ENCODE results near the gene ANKS1B.
"Not testable (repeated sequence)": the region's sequence is repeated elsewhere in the genome, so short reads cannot be mapped to it uniquely, and the experiment has no call there.

Gene ANKS1B

DNA sequence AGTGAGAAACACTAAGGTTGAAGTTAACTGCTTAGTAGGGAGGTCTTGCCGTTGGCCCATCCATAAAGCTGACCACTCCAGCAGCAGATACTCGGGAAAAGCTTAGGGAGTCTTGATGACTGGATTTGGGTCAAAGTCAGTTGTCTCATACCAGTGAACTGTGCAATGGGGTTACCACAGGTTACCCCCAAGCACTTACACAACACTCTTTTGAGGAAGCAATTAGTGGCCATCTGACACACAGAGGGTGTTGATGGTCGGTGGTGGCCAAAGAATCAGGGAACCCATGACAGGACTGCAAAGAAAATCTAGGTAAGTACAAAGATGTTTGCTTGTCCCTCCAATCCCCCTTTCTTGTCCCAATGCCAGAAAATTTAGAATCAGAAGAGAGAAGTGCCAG is 929.4 kb downstream of the ANKS1B start:
- no peak for DNase-seq (ENCODE audit: low read depth)

DNA sequence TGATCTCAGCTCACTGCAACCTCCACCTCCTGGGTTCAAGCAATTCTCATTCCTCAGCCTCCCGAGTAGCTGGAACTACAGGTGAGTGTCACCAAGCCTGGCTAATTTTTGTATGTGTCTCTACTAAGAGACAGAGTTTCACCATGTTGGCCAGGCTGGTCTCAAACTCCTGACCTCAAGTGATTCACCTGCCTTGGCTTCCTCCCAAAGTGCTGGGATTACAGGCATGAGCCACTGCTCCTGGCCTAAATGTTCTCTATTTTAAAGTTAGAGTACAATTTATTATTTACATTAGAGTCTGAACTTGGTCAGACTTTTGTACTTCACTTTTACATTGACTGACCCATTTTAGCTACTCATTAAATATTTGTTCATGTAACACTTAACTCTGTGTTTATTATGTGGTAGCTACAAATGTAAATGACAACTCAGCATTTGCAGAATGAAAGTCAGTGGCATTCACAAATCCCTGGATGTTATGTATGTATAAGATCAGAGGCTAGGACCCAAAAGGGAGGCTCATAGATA is 930.1 kb downstream of the ANKS1B start:
- no peak for DNase-seq (ENCODE audit: low read depth)

DNA sequence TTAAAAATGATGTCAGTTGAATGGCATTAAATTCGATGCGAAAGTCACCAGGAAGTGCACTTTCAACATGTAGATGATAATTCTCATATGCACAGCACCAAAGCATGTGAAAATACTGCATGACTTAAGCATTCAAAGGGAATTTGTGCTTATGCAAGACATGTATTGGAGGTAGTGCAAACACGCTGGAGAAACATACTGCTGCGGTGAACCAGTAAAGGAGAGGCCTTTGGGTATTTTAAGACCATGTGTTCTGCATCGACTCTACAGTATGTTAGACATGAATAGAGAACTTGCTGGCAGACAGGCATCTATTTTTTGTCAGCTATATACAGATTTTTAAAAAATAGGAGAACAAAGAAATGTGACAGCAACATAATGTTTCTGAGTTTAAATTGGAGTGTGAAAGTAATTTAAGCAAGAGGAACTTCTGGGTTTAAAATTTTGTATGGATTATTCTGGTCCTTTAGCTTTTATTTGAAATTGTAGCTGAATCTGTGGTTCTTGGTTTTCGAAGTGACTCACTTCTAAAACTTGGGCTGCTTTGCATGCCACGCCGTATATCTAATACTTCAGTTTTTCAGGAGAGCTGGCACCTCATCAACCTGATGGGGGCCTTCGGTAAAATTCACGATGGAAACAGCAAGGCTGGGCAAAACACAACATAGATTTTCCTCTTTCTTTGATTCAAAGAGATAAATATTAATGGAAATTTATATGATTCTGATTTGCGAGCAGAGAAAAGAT is 930.9 kb downstream of the ANKS1B start:
- DNase-seq (ENCODE audit: low read depth): no peak

DNA sequence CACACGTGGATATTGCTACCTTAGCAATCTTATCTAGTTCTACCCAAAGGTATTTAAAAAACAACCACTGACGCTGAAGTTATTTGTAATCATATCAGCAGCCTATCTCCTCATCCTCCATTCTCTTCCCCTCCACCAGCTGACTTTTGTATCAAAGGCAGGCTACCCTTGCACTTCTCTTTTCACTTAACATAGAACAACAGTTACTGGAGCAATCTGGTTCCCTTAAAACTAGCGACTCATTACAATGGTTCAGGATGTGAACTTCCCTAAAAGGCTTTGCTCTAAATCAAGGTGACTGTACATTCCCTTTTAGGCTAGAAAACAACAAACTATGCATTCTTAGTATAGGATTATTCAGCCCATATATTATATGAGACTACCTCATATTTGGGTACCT is 935.0 kb downstream of the ANKS1B start:
- no peak for DNase-seq (ENCODE audit: low read depth)

GRCh38 chr12:99045158-99045557 is 939.6 kb downstream of the ANKS1B start:
- no peak for DNase-seq (ENCODE audit: low read depth)

GRCh38 chr12:99043319-99043914 is 941.3 kb downstream of the ANKS1B start:
- no peak for DNase-seq (ENCODE audit: low read depth)

GRCh38 chr12:99042226-99042625 is 942.5 kb downstream of the ANKS1B start:
- no peak for DNase-seq (ENCODE audit: low read depth)

GRCh38 chr12:99039367-99040120 is 945.2 kb downstream of the ANKS1B start:
- DNase-seq (ENCODE audit: low read depth): no peak

DNA sequence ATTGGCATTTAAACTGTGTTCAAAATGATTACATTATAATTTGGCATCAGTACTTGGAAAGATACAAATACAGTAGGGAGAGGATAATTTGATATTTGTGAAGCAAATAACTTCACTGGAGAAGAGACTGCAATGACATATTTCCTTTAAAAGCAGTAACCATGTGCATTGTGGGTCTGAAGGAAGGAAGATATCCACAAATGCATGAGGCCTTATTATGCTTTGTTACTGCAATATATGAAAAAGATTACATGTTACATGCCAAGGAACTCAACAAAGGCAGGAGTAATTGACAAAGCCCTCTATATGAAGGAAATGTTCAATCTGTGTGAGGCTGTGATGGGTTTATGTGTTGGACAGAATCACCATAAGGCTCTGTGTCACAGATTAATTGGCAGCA is 948.2 kb downstream of the ANKS1B start:
- DNase-seq (ENCODE audit: low read depth): no peak

- DNase-seq (ENCODE audit: low read depth): no peak
Measured at GRCh38 chr12:99035803-99036202, 948.9 kb downstream of the ANKS1B start.

DNA sequence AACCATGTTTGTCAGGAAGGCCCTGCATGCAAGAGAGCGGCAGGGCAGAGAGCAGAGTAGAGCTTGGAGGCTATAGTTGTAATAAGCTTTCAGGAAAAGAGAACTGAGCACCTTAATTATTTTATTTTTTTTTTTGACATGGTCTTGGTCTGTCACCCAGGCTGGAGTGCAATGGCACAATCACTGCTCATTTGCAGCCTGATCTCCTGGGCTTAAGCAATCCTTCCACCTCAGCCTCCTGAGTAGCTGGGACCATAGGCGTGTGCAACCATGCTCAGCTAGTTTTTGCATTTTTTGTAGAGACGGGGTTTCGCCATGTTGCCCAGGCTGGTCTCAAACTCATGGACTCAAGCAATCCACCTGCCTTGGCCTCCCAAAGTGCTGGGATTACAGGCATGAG is 950.5 kb downstream of the ANKS1B start:
- DNase-seq (ENCODE audit: low read depth): not testable (repeated sequence)

GRCh38 chr12:99029511-99030271 is 955.0 kb downstream of the ANKS1B start:
- no peak for DNase-seq (ENCODE audit: low read depth)

DNA sequence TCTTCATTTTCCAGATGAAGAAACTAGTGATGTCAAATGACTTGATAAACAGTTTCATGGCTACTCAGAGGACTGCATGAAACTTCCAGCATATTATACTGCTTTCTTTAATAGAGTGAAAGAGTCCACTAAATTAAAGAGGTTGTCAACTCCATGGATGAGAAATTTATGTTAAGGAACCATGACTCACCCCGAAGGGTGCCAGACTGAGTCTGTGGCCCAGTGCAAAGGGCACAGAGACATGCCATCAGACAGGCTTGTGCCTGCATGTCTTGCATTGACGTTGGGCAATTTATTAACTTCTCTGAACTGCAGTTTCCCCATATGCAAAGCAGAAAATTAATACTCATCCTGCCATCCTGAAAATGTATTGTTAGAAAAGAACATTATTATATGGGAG is 957.3 kb downstream of the ANKS1B start:
- DNase-seq (ENCODE audit: low read depth): no peak

DNA sequence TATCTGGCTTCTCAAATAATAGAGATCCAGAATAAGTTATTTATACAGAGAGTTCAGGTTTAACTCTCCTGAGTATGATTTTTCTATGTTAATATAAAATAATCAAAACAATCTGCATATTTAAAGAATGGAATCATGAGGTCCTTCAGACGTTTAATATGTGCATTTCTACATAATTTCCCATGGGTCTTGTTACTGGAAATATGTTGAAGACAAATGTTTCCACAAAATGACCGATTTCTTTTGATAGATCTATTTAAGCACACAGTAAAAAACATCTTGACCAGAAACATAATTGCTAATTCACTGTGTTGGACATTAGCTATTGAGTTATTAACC is 957.7 kb downstream of the ANKS1B start:
- no peak for DNase-seq (ENCODE audit: low read depth)

GRCh38 chr12:99026332-99027054 is 958.2 kb downstream of the ANKS1B start:
- DNase-seq (ENCODE audit: low read depth): no peak

DNA sequence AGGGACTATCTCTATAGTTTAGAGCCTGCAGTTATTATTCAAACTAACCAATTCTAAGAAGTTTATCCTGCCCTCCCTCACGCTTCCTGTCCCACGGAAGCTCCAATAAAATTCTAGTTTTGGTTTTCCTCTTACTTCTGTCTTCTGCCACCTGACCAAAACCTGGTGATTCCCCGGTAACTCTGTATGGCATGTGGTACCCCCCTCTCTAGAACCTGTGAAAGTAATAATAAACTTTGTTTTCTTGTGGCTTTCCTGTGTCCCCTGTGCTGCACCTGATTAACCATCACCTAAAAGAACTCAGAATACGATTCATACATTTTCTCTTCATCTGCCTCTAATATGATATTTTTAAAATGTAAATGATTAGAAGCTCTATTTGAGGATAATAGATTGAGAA is 959.9 kb downstream of the ANKS1B start:
- no peak for DNase-seq (ENCODE audit: low read depth)

DNA sequence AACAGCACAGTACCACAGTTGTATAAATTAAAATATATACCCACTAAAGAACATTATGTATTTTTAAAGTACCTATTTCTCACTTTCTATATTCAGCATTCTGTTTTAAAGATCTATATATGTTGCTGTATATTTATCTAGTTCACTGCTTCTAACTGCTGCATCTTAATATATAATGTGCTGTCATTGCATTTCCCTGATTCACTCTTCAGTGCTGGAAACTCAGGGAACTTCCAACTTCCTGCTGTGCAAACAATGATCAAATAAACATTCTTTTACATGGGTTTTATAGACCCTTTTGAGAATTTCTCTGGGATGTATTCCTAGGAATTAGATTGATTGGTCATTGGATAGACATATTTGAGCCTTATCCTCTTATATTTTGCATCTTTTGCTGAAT is 960.5 kb downstream of the ANKS1B start:
- DNase-seq (ENCODE audit: low read depth): no peak

DNA sequence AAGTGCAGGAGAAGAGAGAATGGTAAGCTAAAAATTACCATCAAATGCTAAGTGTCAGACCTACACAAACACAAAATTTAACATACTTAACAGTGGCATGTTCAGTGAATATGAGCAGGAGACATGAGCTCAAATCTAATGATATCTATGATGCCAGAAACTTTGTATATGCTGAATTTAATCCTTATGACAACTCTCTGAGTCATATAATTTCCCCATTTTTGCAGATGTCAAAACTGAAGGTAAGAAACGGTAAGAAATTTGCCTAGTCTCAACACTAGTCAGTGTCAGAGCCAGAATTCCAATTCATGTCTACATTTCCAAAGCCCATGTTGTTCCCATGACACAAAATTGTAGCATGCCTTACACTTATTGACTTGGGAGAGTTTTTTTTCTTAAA is 963.9 kb downstream of the ANKS1B start:
- no peak for DNase-seq (ENCODE audit: low read depth)

DNA sequence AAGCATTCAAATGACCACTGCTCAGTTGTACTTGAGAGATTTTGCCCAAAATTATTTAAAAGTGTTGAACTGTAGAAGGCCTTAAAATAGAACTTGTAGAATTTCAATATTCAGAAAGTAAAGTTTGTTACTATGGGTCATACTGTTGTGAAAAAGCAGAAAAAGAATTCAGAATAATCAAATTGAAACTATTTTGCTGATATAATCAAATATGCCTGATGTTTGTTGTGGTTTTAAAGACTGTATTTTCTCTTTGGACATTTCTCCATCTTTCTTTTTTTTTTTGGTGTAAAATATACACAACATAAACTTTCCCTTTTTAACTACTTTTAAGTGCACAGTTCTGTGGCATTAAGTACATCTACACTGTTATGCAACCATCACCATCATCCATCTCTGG is 964.9 kb downstream of the ANKS1B start:
- DNase-seq (ENCODE audit: low read depth): no peak

- DNase-seq (ENCODE audit: low read depth): no peak
Measured at GRCh38 chr12:99017971-99018370, 966.8 kb downstream of the ANKS1B start.

- no peak for DNase-seq (ENCODE audit: low read depth)
Measured at GRCh38 chr12:99009654-99010296, 975.0 kb downstream of the ANKS1B start.
